ENCODE data around the gene MOCS3. TPM values are rescaled to one million over a fixed set of nuclear protein-coding genes. Genes with fewer than 3 reads are reported as not detected.

Gene MOCS3
- 5.5 and 5.6 TPM in 2 replicates for polyA plus RNA-seq
- polyA minus RNA-seq = 12.4 and 14.1 TPM in 2 replicates

GRCh38 chr20:50958615-50959542 is at the start of gene MOCS3:
MOCS3 (plus strand) TSS chr20:50958818; CDS start chr20:50958843, 25 bp downstream.
- Histone ChIP-seq H3F3A (ENCODE audit: insufficient read depth, low read length, poor library complexity, severe bottlenecking) (no peaks in the 10 kb centered on the region), H3K9ac (ENCODE audit: low read length) (peak within 1 kb of the TSS; percentile 84), H3K27me3 (ENCODE audit: insufficient read depth, low read depth, low read length) (no peaks in the 10 kb centered on the region), H3K4me2 (ENCODE audit: low read length) (peak within 1 kb of the TSS; percentile 79), H3K27ac (ENCODE audit: low read length) (peak within 1 kb of the TSS; percentile 83), H3K9me2 (ENCODE audit: insufficient read depth, low read length) (no peaks in the 10 kb centered on the region), H3K36me3 (ENCODE audit: insufficient read depth, low read length) (no peaks in the 10 kb centered on the region), H4K20me1 (ENCODE audit: insufficient read depth) (no peaks in the 10 kb centered on the region), H3K9me3 (ENCODE audit: low read length) (no peaks in the 10 kb centered on the region), H3K79me2 (replicated peaks; ENCODE audit: insufficient read depth, low read length) (peaks cover 60% of the 10 kb centered on the region), H2AFZ (ENCODE audit: low read depth, low read length) (peak within 1 kb of the TSS; percentile 81), H3K4me3 (ENCODE audit: low read length) (peak within 1 kb of the TSS; percentile 84)
- TF ChIP-seq RAD21 (conservative IDR thresholded peaks at IDR 0.05) (peak; percentile 6), POLR2AphosphoS5 (IDR thresholded peaks at IDR 0.05) (peak; percentile 60), SMC3 (conservative IDR thresholded peaks at IDR 0.05; ENCODE audit: poor library complexity) (no peak), MXI1 (conservative IDR thresholded peaks at IDR 0.05; ENCODE audit: poor library complexity, severe bottlenecking) (peak; percentile 91)

GRCh38 chr20:50909413-50909812 is 49.2 kb upstream of the MOCS3 start:
- Histone ChIP-seq H3K9ac (ENCODE audit: low read length) (no peak overlapping the region), H3F3A (ENCODE audit: insufficient read depth, low read length, poor library complexity, severe bottlenecking) (no peaks in the 10 kb centered on the region), H4K20me1 (ENCODE audit: insufficient read depth) (peaks cover 67% of the 10 kb centered on the region), H3K36me3 (ENCODE audit: insufficient read depth, low read length) (no peaks in the 10 kb centered on the region), H3K9me3 (ENCODE audit: low read length) (no peaks in the 10 kb centered on the region), H3K27me3 (ENCODE audit: insufficient read depth, low read depth, low read length) (no peaks in the 10 kb centered on the region), H2AFZ (ENCODE audit: low read depth, low read length) (no peak overlapping the region), H3K9me2 (ENCODE audit: insufficient read depth, low read length) (no peaks in the 10 kb centered on the region), H3K4me2 (ENCODE audit: low read length) (no peak overlapping the region), H3K27ac (ENCODE audit: low read length) (no peak overlapping the region), H3K4me3 (ENCODE audit: low read length) (no peak overlapping the region), H3K79me2 (replicated peaks; ENCODE audit: insufficient read depth, low read length) (peaks cover 97% of the 10 kb centered on the region)
- no peak for TF ChIP-seq MXI1 (conservative IDR thresholded peaks at IDR 0.05; ENCODE audit: poor library complexity, severe bottlenecking)

- H3K4me3 ChIP-seq (ENCODE audit: low read length) = no peak overlapping the region
- no peak overlapping the region for H3K27ac ChIP-seq (ENCODE audit: low read length)
- H2AFZ ChIP-seq (ENCODE audit: low read depth, low read length) = no peak overlapping the region
- peaks cover 71% of the 10 kb centered on the region for H4K20me1 ChIP-seq (ENCODE audit: insufficient read depth)
- H3K9me2 ChIP-seq (ENCODE audit: insufficient read depth, low read length) = no peaks in the 10 kb centered on the region
- H3K4me2 ChIP-seq (ENCODE audit: low read length) = no peak overlapping the region
- TF ChIP-seq TAF1 (IDR thresholded peaks at IDR 0.05; ENCODE audit: low read depth) = no peak
- TF ChIP-seq SMC3 (conservative IDR thresholded peaks at IDR 0.05; ENCODE audit: poor library complexity) = no peak
- TF ChIP-seq MXI1 (conservative IDR thresholded peaks at IDR 0.05; ENCODE audit: poor library complexity, severe bottlenecking) = no peak
- no peak for TF ChIP-seq CTCF (IDR thresholded peaks at IDR 0.05; ENCODE audit: poor library complexity, severe bottlenecking)
- TF ChIP-seq REST (IDR thresholded peaks at IDR 0.05; ENCODE audit: borderline replicate concordance) = no peak
- no peak for TF ChIP-seq EP300 (conservative IDR thresholded peaks at IDR 0.05; ENCODE audit: poor library complexity, severe bottlenecking)
- no peak for TF ChIP-seq POLR2AphosphoS5 (IDR thresholded peaks at IDR 0.05)
- no peak for TF ChIP-seq RAD21 (conservative IDR thresholded peaks at IDR 0.05)
- no peak for TF ChIP-seq EZH2 (IDR thresholded peaks at IDR 0.05; ENCODE audit: borderline replicate concordance, insufficient read depth, low read length, poor library complexity, severe bottlenecking)
- H3K9me3 ChIP-seq (ENCODE audit: low read length) = no peaks in the 10 kb centered on the region
- H3K36me3 ChIP-seq (ENCODE audit: insufficient read depth, low read length) = no peaks in the 10 kb centered on the region
- H3F3A ChIP-seq (ENCODE audit: insufficient read depth, low read length, poor library complexity, severe bottlenecking) = no peaks in the 10 kb centered on the region
- peaks cover 97% of the 10 kb centered on the region for H3K79me2 ChIP-seq (replicated peaks; ENCODE audit: insufficient read depth, low read length)
- no peaks in the 10 kb centered on the region for H3K27me3 ChIP-seq (ENCODE audit: insufficient read depth, low read depth, low read length)
- H3K9ac ChIP-seq (ENCODE audit: low read length) = no peak overlapping the region
Observed at GRCh38 chr20:50911030-50911429, 47.6 kb upstream of the MOCS3 start.
